SU-DHL-6 (cell line): ENCODE results near the gene KAT8.

Experiments used
- EZH2phosphoT487 ChIP-seq: fragments of 200-600 bp; sonication (generic), shearing (Covaris generic); conservative IDR thresholded peaks from 2 replicates; pipeline ENCODE4 v1.6.1; 2018; ENCODE audit warnings: mild to moderate bottlenecking, antibody characterized with exemption, low read length, moderate library complexity, mixed read lengths
- TF ChIP-seq, protein P1 (sequence below): fragments of 200-600 bp; sonication (generic); IDR thresholded peaks from one replicate; pipeline ENCODE4 v1.5.1; 2017; ENCODE audit warnings: antibody characterized with exemption, mild to moderate bottlenecking, low read length, moderate library complexity; ENCODE audit not compliant: insufficient read depth, poor library complexity, severe bottlenecking

DNA sequence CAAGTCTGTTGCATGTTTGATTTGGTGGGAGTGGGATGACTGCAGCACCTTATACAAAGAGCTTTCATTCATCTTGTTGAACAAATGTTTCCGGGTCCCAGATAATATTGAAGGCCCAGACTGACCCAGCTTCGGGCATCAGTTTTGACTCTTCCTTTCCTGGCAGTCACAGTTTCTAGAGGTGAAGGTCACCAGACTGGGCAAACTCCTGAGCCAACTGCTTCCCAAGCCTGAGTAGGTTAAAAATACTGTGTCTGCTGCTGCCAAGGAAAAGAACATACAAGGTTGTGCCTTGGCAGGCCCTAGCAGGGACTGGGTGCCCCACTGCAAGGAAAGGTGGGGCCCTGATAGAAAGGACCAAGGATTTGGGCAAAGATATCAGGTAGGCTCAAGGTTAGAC lies 4.8 kb upstream of the KAT8 start:
- TF ChIP-seq EZH2phosphoT487, result no peak
- TF ChIP-seq, protein P1, sequence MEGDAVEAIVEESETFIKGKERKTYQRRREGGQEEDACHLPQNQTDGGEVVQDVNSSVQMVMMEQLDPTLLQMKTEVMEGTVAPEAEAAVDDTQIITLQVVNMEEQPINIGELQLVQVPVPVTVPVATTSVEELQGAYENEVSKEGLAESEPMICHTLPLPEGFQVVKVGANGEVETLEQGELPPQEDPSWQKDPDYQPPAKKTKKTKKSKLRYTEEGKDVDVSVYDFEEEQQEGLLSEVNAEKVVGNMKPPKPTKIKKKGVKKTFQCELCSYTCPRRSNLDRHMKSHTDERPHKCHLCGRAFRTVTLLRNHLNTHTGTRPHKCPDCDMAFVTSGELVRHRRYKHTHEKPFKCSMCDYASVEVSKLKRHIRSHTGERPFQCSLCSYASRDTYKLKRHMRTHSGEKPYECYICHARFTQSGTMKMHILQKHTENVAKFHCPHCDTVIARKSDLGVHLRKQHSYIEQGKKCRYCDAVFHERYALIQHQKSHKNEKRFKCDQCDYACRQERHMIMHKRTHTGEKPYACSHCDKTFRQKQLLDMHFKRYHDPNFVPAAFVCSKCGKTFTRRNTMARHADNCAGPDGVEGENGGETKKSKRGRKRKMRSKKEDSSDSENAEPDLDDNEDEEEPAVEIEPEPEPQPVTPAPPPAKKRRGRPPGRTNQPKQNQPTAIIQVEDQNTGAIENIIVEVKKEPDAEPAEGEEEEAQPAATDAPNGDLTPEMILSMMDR, result no peak
